Suprapubic skin (tissue), 4 donors: ENCODE measurements around the gene CFL1.

ENCODE experiments used
- POLR2A ChIP-seq, 2 donors: fragments of 450-650 bp; IDR thresholded peaks; one replicate each; pipeline ENCODE4 v1.6.1; 2017; ENCODE audit warnings: antibody characterized with exemption in 2 of 2, mild to moderate bottlenecking in 2 of 2, moderate library complexity in 2 of 2
- POLR2AphosphoS5 ChIP-seq, 3 donors: sonication (generic); formaldehyde crosslinking; IDR thresholded peaks; one replicate each; pipeline ENCODE4 v1.6.1; 2017; ENCODE audit warnings: antibody characterized with exemption in 3 of 3
- TF ChIP-seq, protein P1 (sequence below), 2 donors: fragments of 200-600 bp in 1 of 2; fragments of 450-650 bp in 1 of 2; sonication (generic) in 1 of 2; IDR thresholded peaks; one replicate each; pipeline ENCODE4 v1.5.1; 2016 to 2019; ENCODE audit warnings: antibody characterized with exemption in 2 of 2, mild to moderate bottlenecking in 1 of 2, moderate library complexity in 1 of 2

DNA sequence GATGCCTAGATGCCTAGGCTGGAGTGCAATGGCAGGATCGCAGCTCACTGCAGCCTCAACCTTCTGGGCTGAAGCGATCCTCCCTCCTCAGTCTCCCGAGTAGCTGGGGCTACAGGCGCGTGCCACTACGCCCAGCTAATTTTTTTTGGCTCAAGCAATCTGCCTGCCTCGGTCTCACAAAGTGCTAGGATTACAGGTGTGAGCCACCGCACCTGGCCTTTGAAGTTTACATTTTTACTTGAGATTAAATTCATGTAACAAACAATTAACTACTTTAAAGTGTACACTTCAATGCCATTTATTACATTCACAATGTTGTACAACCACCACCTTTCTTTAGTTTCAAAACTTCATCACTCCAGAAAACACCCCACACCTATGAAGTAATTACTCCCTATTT is 45.7 kb upstream of the CFL1 start:
- TF ChIP-seq, protein P1, sequence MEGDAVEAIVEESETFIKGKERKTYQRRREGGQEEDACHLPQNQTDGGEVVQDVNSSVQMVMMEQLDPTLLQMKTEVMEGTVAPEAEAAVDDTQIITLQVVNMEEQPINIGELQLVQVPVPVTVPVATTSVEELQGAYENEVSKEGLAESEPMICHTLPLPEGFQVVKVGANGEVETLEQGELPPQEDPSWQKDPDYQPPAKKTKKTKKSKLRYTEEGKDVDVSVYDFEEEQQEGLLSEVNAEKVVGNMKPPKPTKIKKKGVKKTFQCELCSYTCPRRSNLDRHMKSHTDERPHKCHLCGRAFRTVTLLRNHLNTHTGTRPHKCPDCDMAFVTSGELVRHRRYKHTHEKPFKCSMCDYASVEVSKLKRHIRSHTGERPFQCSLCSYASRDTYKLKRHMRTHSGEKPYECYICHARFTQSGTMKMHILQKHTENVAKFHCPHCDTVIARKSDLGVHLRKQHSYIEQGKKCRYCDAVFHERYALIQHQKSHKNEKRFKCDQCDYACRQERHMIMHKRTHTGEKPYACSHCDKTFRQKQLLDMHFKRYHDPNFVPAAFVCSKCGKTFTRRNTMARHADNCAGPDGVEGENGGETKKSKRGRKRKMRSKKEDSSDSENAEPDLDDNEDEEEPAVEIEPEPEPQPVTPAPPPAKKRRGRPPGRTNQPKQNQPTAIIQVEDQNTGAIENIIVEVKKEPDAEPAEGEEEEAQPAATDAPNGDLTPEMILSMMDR (IDR thresholded peaks at IDR 0.05): no peak
- TF ChIP-seq POLR2A (IDR thresholded peaks at IDR 0.05) (no peak), POLR2AphosphoS5 (IDR thresholded peaks at IDR 0.05) (no peak)
